HG02588 (cell line): ENCODE data around the gene CCT3.
"Not testable (repeated sequence)": the region's sequence is repeated elsewhere in the genome, so short reads cannot be mapped to it uniquely, and the experiment has no call there.

Experiments used
- ATAC-seq: cut with Tn5 transposase; IDR thresholded peaks from one replicate; pipeline ENCODE4 v1.9.1; 2021; ENCODE audit warnings: mild to moderate bottlenecking, moderate library complexity; ENCODE audit not compliant: unreplicated experiment

CCT3 gene

GRCh38 chr1:156338180-156338976 is at the start of gene CCT3, which contains the start of gene TSACC:
TSS of gene CCT3 (minus strand) at chr1:156338292. CDS start at chr1:156338184, 108 bp downstream.
TSS of gene TSACC (plus strand) at chr1:156338526. CDS start at chr1:156339758, 1,232 bp downstream.
- ATAC-seq, result peak; percentile 94

GRCh38 chr1:156387870-156388173 is 49.7 kb upstream of the CCT3 start:
- no peak for ATAC-seq

- ATAC-seq, result no peak
These were observed 49.1 kb upstream of the CCT3 start for GRCh38 chr1:156386949-156387869.

DNA sequence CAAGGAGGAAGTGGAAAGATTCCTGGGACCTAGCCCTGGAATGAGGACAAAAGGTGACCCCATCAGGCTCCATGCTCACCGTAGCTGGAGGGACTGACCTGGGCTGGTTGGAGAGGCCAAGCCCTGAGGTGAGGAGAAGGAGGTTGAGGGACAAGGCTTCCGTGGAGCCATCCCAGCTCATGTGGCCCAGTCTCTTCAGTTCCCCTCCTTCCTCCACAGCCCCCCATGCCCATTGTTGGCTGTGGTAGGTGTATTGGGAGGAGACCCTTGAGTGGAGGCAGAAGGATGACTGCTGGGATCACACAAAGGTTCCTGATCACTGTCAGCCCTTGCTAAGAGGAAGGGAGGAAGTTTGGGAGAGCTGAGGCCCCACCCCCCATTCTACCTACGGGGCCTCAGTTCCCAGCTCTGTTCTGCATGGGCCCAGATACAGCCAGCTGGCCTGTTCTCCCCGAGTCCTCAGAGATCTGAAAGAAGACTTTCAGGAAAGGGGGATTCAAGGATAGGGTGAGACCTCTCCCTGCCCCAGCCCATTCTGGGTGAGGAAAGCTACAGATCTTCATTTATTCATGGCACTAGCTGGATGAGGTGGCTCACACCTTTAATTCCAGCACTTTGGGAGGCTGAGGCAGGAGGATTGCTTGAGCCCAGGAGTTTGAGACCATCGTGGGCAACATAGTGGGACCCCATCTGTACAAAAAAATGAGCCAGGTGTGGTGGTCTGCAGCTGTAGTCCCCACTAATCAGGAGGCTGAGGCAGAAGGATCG is 48.2 kb upstream of the CCT3 start:
- ATAC-seq, result no peak

DNA sequence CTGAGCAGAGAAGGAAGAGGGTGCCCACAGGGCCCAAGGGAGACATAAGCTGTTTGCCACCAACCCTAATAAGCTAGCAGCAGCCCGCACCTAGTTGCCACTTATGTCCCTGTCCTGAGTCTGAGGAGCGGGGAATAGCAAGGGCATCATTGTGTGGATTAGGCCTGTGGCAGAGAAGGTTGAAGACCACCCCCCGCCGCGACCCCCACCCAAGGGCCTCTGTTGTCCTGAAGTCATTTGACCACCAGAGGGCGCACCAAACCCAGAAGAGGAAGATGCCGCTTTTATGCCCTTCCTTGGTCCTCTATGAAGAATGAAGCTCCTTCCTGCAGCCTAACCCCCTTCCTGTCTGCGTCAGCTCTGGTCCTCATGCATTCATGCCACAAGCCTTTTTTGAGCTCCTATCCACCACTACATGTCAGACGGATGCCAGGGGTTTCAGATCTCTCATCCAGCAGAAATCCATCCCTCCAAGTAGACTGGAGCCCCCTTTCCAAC is 47.5 kb upstream of the CCT3 start:
- no peak for ATAC-seq

- no peak for ATAC-seq
These were observed 46.6 kb upstream of the CCT3 start for GRCh38 chr1:156384658-156385057.

DNA sequence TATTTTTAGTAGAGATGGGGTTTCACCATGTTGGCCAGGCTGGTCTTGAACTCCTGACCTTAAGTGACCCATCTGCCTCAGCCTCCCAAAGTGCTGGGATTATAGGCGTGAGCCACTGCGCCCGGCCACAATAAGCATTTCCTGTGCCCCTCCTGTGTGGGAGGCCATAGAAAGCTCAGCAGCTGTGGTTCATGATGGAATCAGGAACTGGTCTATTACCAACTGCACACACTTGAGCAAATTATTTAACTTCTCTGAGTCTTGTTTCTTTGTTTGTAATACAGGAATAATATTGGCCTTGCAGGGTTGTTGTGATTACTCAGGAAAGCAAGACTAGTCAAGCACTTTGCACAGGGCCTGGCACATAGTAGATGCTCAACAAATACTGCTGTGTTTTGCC is 45.9 kb upstream of the CCT3 start:
- ATAC-seq, result no peak

- peak; percentile 53 for ATAC-seq
These were observed 44.9 kb upstream of the CCT3 start for GRCh38 chr1:156383023-156383422.

DNA sequence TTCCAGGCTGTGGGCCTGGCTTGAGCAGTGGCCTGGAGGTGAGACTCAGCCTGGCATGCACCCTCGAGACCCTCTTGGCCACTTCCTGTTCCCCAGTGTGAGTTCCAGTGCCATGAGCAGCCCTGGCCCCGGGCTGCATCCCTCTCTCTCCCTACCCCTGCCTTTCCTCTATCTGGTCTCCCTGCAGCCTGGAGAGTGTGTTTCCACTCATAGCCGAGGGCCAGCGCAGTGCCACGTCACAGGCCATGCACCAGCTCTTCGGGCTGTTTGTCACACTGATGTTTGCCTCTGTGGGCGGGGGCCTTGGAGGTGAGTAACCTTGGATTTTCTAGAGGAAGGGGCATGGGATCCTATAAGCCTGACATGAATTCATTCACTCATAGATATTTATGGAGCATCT is 44.5 kb upstream of the CCT3 start:
- no peak for ATAC-seq

DNA sequence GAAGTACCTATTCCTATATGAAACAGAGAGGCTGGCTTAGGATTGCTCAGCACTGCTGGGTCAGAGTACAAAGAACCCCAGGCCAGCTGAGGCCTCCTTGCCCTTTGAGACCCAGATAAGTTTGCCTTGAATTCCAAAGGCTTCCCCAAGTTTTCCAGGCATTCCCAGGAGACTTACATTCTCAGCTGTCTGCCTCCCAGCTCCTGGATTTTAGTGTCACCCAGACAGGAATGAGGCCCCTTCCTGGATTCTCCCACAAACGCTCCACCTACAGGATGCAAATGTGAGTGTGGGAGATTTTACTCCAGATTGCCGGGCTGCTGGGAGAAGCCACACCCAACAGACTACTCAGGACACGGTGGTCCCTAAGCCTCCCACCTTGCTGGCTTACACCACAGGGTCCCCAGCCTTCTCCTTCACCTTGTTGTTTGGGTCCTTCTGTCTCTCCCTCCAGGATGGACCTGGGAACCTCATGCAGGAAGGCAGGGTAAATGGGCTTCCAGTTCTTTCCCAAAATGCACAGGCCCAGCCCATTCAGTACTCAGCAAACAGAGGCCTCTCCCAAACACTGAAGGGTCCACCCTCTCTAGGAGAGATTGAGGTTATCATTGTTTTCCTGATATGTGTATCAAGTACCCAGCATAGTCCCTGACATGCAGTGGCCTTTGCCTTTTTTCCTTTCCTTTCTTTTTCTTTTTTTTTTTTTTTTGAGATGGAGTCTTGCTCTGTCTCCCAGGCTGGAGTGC is 41.5 kb upstream of the CCT3 start:
- ATAC-seq, result no peak

DNA sequence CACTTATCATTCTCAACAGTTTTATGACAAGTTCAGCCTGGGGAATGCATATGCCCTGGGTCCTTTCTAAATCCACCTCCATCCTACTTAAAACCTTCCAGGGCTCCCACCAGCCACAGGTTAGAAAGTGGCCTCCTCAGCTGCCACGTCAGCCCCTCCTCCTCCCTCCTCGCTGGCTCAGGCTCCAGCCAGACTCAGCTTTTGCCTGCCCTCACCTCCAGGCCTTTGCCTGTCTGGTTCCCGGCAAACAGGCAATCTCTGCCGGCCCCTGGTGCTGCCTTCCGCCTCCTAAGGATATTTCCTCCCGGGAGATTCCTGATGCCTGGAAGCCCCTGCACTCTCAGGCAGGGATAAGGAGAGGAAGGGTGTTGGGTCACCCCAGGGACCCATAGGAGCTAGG is 40.5 kb upstream of the CCT3 start:
- ATAC-seq, result no peak

DNA sequence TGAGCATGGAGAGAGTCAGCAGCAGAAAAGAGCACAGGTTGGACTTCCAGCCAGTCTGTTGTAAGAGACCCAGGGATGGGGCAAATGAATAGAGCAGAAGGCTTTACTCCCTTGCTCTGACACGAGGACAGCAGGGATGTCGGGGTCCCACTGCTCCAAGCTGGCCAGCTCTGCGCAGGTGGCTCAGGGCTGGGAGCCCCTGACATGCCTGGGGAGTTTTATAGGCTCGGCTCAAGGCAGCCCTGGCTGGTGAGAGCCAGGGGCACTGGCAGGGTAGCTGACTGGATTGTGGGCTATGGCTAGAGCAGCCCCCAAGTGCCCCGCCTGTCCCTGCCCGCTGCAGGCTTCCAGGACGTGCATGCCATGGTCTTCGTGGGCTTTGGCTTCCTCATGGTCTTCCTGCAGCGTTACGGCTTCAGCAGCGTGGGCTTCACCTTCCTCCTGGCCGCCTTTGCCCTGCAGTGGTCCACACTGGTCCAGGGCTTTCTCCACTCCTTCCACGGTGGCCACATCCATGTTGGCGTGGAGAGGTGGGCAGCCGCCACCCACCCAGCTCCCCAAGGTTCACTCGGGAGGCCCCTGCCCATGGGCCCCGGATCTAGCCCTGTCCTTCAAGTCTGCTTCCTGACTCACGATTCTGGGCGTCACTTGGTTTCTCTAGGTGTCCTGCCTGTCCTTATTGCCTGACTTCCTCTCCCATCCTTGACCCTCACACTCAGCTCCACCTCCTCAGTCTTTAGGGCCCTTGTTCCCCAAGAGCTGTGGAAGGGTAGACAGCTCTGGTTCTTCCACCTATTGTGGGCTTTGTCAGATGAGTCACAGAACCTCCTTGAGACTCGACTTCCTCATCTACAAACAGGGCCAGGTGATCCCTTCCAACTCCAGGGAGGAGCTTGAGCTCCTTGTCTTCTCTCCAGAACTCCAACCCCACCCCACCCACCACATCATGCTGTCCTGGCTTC is 39.1 kb upstream of the CCT3 start:
- ATAC-seq, result no peak

DNA sequence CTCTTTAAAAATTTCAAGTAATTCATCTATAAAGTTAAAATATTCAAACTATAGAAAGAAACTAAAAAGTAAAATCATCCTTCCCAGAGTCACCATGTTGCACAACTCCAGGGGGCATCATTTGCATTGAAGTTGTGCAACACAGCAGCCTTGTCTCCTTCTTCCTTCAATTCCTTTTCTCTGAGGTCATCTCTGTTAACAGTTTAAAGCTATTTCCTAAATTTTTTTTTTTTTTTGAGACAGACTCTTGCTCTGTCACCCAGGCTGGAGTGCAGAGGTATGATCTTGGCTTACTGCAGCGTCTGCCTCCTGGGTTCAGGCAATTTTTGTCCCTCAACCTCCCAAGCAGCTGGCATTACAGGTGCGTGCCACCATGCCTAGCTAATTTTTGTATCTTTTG is 38.1 kb upstream of the CCT3 start:
- ATAC-seq, result no peak

- no peak for ATAC-seq
These were observed 35.5 kb upstream of the CCT3 start for GRCh38 chr1:156373546-156373945.

DNA sequence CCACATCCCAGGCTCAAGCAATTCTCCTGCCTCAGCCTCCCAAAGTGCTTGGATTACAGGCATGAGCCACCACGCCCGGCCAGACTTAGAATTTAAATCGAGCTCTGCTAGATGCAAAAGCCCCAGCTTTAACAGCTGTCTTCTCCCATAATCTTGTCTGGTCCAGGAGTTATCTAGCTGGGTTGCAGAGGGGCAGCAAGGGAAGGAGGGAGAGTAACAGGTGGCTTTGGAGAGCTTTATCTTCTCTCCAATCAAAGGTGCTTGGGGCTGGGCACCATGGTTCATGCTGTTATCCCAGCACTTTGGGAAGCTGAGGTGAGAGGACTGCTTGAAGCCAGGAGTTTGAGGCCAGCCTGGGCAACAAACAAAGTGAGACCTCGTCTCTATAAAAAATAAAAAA is 34.8 kb upstream of the CCT3 start:
- ATAC-seq, result no peak

DNA sequence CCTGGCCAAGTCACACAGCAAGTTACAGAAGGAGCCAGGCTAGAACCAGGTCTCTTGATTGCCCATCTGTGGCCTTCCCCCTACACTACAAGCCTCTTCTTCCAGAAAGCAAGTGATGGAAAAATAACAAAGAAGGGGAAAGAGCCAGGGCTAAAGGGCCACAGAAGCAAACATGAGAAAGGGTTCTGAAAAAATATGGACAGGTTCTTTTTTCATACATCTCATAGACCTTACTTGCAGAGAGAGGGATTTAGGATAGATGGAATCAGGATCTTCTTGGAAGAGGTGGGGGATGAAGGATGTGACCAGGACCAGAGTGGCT is 34.1 kb upstream of the CCT3 start:
- no peak for ATAC-seq

DNA sequence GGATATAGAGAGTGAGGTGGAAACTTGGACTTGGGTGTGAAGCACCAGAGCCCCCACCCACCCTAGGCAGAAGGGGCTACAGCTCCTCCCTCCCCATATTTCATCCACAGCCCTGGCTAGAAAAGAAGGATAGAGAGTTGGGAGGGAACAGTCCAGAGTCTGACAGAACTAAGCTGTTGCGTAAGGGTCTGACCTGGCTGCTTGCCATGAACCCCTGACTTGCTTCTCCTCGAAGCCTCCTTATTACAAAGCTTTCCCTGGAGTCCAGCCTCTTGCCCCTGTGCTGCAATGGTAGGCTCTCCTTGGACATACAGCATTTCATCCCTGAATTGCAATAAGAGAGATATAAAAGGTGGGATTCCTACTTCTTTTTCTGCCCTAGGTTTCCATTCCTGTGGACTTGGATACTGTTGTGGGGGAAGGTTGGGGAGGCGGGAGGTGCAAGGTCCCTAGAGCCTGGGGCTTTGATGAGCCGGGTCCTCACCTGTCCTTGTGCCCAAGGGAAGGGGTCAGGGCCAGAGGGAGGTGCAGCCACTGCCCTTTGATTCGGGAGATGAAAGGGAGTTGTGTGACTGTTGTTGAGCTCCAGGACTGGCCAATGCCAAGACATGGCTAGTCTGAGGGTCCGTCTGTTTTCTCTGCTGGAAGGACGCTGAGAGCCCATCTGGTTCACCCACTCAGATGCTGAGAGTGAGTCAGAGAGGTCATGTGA is 33.6 kb upstream of the CCT3 start:
- no peak for ATAC-seq

GRCh38 chr1:156369685-156370286 is 31.7 kb upstream of the CCT3 start:
- not testable (repeated sequence) for ATAC-seq
